ENCODE data around the gene FER1L5. TPM values are rescaled to one million over a fixed set of nuclear protein-coding genes. Genes with fewer than 3 reads are reported as not detected.

FER1L5 gene
- total and polyA plus RNA-seq, 9 of the 15 experiments (the other 6 are each of a cell fraction or from before 2014, with no cell fraction given): 0.01 TPM; not detected in 6

- Histone ChIP-seq H4K20me1 (replicated peaks; ENCODE audit: control insufficient read depth, insufficient read depth, low read length) (0 out of 2 replicates have a peak, but pooled peaks cover 17% of the 10 kb centered on the region), H2AFZ (ENCODE audit: low read depth, low read length) (no peak overlapping the region), H3K4me1 (replicated peaks in 1 of 2; ENCODE audit: control insufficient read depth in 2 of 2, insufficient read depth in 2 of 2, low read length in 2 of 2) (peaks cover 6 to 28% of the 10 kb centered on the region in 2 experiments; a peak in 3 of 5 replicates), H3K9ac (ENCODE audit: insufficient read depth in 1 of 2, low read depth in 2 of 2, low read length in 2 of 2) (no peak overlapping the region), H3K27me3 (ENCODE audit: control insufficient read depth in 2 of 2, insufficient read depth in 2 of 2, low read length in 2 of 2) (peaks cover 8 to 24% of the 10 kb centered on the region in 2 experiments; a peak in 4 of 5 replicates), H3K9me3 (replicated peaks; ENCODE audit: control insufficient read depth, insufficient read depth, low read depth, low read length) (no peaks in the 10 kb centered on the region), H3K9me1 (ENCODE audit: control insufficient read depth, insufficient read depth, low read length) (no peaks in the 10 kb centered on the region), H3K27ac (ENCODE audit: extremely low read depth, low read depth, low read length) (no peak overlapping the region), H3K79me2 (ENCODE audit: control insufficient read depth, insufficient read depth, low read length) (no peaks in the 10 kb centered on the region), H3K4me2 (ENCODE audit: insufficient read depth, low read length) (no peak overlapping the region), H3K4me3 (no peak overlapping the region), H3K36me3 (ENCODE audit: control insufficient read depth, insufficient read depth, low read length) (no peaks in the 10 kb centered on the region)
- DNase-seq (ENCODE audit: extremely low read depth in 1 of 4, low spot score in 3 of 4) (no peak), ATAC-seq (no peak), FAIRE-seq (no peak)
- CTCF ChIA-PET (ENCODE audit: low intra/inter-chr PET ratio): no interaction called here
- TF ChIP-seq DMBX1 (CRISPR knock-in tag; IDR thresholded peaks at IDR 0.05; ENCODE audit: borderline replicate concordance): no peak
- no peak for TF ChIP-seq ZNF12 (CRISPR knock-in tag; IDR thresholded peaks at IDR 0.05)
- no peak for TF ChIP-seq EP400 (IDR thresholded peaks at IDR 0.05)
- no peak for TF ChIP-seq ZNF77 (CRISPR knock-in tag; IDR thresholded peaks at IDR 0.05)
- TF ChIP-seq DNMT1 (IDR thresholded peaks at IDR 0.05): no peak
- TF ChIP-seq SMAD2 (IDR thresholded peaks at IDR 0.05; ENCODE audit: low read depth, low read length): no peak
- no peak for TF ChIP-seq HMG20A (CRISPR knock-in tag; conservative IDR thresholded peaks at IDR 0.05)
- no peak for TF ChIP-seq NCOA1 (IDR thresholded peaks at IDR 0.05; ENCODE audit: low read depth)
- no peak for TF ChIP-seq CHD2 (IDR thresholded peaks at IDR 0.05; ENCODE audit: low read depth, low read length)
- WGBS (ENCODE audit: insufficient coverage, low coverage, missing lambda C conversion rate): 37% methylated on average over 14 of the region's 14 CpGs
- in situ Hi-C loops (cut with MboI): no loop called here
- no TSS peak for BruUV-seq (replicated peaks)
- intact Hi-C loops (cut with micrococcal nuclease): no loop called here
- POLR2A ChIA-PET: interaction anchor here (0.6 to 0.8 kb wide), 3 partner anchors 10 to 16 kb away, joined by 3 to 4 read pairs (median 3); no protein-coding TSS in a partner anchor
Observed at GRCh38 chr2:96689431-96689991, 46.9 kb downstream of the FER1L5 start.
